GM18951 (cell line): Measurements from ENCODE around the gene LIPJ.

Experiments used
- POLR2A ChIP-seq: IDR thresholded peaks from 4 replicates; pipeline ENCODE4 v1.6.1; 2011; ENCODE audit warnings: mild to moderate bottlenecking; ENCODE audit not compliant: insufficient read length, insufficient read depth; ENCODE audit errors: extremely low read depth
- in situ Hi-C: fragments of 300-500 bp; cut with MboI; formaldehyde crosslinking; loops from one replicate; pipeline ENCODE4 v1.12.0; 2022; ENCODE audit warnings: low sequenced_read_pairs, mixed read lengths, inconsistent platforms; ENCODE audit not compliant: unreplicated experiment

The LIPJ gene

DNA sequence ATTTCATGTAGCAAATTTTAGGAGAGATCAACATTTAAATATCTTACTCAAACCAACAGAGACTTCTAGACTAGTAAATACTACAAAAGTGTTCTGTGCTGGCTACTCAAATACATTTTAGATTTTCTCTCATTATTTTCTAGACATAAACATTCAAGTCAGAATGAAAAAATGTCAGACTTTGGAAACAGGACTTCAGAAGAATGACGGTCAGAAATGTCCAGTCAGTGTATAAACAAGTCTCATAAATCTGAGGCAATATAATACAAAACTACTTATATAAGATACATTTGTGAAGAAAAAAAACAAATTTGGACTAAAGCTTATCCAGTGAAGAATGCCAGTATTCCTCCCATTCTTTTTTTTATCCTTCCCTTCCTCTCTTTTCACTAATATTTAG is 29.3 kb upstream of the LIPJ start:
- TF ChIP-seq POLR2A, result no peak
- in situ Hi-C loops, result loop anchor here (10.0 kb wide), 2 partner anchors 162 to 702 kb away; no protein-coding TSS in a partner anchor

DNA sequence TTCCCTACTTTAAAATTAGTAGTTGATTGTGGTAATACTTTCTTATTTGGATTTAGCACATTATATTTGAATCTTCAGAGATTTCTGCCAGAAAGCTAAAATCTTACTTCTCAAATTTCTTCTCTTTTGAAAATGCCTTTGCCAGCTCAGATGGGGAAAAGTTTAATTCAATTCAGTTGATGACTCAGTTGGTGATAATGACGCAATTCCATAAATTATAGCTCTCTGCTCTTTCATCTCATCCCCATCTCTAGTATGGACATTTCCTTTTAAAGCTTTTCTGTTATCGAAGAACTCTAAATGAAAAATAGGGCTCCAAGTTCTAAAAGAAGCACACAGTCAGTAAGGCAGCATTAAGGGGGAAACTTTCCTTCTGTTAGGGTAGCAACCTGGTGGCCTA is 28.9 kb upstream of the LIPJ start:
- no peak for TF ChIP-seq POLR2A
- in situ Hi-C loops, result loop anchor here (10.0 kb wide), 2 partner anchors 163 to 703 kb away; no protein-coding TSS in a partner anchor

DNA sequence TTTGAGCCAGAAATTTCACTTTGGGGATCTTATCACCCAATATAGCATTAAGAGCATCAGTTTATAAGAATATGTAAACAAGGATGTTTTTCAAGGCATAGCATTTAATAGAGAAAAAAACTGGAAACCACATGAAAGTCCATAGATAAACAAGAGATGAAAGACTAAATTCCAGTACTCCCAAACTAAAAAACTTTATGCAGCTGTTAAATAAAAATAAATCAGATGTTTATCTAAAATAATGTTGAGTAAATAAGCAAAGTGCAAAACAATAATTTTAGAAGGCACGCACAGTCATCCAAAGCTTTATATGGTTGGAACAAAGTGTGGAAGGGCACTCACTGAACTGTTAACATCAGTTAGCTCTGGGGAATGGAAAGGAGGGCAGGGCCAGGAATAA is 24.4 kb upstream of the LIPJ start:
- TF ChIP-seq POLR2A, result no peak
- in situ Hi-C loops, result no loop called here

DNA sequence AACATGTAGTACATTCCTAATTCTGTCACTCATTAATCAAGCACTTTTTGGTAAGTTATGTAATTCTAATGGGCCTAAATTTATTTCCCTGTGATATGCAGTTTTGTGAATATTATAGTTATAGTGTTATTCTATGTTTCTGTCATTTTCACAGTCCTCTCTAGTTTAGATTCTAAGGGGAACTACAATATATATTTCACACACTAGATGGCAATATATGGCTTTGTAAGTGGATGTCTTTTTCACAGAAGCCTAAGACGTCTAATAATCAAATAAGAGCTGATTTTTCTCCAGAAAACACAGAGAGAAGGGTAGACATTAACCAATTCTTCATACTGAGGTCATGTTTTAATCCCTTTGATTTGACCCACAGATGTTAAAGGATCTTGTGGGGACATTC is 21.5 kb upstream of the LIPJ start:
- no peak for TF ChIP-seq POLR2A
- in situ Hi-C loops, result loop anchor here (5.0 kb wide), 1 partner anchor 247 kb away; no protein-coding TSS in a partner anchor

DNA sequence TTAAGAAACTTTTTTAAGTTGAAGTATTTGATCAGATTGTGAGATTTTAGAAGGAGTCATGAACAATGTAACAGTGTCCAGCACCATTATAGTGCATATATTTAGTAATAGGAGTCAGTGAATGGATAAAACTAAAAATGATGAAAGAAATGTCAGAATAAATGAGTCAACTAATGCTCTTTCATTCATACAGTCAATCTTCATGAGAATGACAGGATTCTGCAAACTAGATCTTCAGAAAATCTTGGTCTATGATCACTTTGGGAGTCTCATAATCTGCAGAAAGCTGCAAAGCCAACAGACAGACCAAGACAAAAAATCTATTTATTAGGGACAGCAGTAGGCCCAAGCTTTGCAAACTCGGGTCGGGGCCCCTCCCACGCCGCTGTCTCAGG is 4.2 kb upstream of the LIPJ start:
- TF ChIP-seq POLR2A, result no peak
- in situ Hi-C loops, result no loop called here

DNA sequence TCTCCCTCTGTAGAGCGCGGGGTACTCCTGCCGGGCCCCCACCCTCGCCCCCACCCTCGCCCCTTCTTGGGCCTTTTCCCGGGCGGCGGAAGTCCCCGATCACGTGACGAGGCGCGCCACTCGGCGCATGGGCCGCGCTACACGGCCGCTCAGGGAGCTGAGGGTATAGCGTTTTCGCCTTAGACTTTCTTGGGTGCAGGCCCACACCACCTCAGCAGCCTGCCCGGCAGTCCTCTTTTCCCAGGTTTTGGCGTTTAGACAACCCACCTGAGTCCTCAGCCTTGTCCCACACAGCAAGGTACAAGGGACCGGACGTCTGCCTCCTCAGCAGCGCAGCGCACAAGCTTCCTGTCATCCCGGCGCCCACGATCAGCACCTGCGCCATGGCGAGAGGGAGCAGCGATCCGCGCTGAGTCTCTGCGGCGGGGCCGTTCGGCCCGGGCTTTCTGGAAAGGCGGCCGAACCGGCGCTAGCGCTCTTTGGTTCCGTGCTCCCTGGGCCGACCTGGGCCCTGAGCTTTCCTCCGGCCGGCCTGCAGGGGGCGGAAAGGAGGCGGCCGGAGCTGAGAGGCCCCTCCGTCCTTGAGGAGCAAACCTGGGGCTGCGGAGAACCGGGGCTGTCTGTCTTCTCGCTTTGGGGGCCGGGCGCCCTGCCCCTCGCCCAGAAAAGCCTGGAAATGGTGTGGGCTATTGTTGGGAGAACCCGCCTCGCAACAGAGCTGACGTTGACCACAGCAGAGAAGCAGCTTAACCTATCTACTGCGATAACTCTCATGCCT is 3.6 kb upstream of the LIPJ start, which contains the start of gene RNLS:
RNLS (minus strand) TSS at position 513 of the 778 bp plus-strand sequence.
- peak; percentile 84 for TF ChIP-seq POLR2A
- in situ Hi-C loops, result no loop called here

DNA sequence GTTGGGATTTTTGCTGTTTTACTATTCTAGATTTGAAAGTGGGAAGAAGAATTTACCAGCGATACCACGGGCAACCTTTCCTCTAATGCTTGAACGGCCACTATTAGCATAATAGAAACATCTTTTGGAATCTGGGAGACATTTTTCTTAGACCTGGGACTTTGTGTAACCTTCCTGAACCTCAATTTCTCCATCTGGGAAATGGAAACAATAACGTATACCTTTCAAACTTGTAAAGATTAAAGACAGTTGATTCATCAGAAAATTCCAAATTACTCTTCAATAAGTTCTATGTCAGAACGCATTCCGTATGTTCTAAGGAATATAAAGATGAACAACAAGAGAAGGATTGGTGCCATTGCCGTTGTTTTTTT is 3.0 kb upstream of the LIPJ start:
- TF ChIP-seq POLR2A, result no peak
- in situ Hi-C loops, result no loop called here

DNA sequence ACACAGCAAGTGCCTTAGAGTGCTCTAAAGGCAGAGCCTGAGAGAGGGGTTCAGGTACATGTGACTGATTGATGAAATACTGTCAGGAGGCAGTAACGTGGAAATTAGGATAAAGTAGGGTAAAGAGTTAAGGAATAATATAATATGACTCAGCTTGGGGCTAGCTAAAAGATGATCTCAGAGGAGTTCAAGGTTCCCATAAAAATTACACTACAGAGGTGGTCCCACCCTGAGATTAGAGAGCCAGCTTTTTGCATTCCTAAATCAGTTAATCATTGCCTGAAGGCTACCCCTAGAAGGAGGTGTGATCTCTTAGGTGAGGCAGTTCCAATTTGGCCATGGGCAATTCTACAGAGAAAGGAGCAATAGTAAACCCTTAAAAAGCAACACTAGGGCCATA is 5.8 kb downstream of the LIPJ start:
- in situ Hi-C loops, result no loop called here
- TF ChIP-seq POLR2A, result no peak

DNA sequence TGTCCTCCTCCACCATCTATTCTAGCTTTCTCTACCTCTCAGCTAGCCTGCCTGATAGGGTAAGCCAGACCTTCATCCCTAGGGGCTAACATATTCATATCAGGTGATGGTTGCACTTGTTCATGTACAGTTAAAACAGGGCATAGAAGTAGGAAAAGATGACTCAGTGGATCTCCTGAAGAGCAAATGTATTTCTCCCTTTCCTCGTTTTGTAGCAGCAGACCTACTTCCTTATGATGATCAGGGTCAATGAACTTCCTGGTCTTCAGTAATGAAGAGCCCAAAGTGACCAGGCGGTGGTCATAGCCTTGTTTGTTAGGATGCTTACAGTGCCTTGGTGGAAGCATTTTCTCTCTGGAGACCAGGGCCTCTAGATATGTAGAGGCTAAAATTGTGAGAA is 6.3 kb downstream of the LIPJ start:
- in situ Hi-C loops, result no loop called here
- TF ChIP-seq POLR2A, result no peak

DNA sequence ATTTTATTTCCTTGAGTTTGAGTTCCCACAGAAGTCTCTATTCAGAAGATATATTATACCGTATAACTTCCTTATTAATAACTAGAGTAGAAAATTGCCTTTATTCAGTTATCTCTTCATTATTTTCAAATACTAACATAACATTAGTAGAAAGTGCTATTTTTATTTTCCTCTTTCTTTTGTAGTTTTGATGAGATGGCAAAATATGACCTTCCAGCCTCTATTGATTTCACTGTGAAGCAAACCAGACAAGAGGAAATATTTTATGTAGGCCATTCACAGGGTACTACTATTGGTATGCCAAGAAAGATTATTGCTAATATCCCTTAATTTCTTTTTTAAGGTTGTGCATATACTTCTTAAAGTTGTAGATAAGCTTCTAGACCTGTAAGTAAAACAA is 7.9 kb downstream of the LIPJ start:
- in situ Hi-C loops, result no loop called here
- TF ChIP-seq POLR2A, result no peak

DNA sequence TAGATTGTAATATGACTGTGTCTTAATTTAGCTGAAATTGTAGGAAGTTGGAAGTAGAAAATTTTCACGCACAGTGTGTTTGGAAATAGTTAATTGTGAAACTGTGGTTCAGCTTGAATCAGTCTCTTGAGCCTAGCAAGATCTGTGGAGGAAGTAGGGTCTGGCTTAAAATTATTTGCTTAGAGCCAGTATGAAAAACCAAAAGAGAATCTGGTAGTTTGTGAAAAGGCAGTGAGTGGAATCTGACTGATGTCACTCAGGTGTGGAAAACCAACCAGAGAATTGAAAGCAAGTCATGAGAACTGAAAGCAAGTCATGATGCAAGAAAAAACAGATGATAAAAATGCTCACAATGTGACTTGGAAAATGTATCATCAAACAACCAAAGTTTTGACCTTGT is 11.5 kb downstream of the LIPJ start:
- TF ChIP-seq POLR2A, result no peak
- in situ Hi-C loops, result no loop called here

DNA sequence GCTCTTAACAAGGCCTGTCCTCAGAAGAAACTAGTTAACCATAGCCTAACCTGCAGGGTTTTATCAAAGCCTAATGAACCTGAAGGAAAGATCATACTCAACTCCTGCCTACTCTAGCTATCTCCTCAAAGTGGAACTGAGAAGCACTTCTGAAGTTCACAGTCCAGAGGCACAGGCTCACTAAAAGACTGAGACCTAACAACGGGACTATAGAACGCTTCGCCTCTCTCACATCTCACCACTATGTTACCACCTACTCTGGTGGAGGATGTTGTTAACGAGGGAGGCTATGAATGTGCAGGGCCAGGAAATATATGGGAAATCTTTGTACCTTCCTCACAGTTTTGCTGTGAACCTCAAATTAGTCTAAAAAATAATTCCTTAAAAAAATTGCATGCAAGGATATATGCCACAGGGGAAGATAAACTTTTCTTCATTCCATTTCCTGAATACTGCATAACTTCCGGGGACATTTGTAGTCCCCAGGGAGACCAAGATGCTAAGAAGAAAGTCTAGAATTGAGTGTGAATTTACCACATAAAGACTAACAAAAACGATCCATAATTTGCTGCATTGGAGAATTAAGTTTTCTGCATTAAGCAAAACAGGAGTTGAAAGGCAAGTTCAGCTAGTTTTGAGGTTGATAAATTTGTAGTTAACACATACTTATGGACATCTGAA is 21.6 kb downstream of the LIPJ start:
- in situ Hi-C loops, result no loop called here
- no peak for TF ChIP-seq POLR2A

DNA sequence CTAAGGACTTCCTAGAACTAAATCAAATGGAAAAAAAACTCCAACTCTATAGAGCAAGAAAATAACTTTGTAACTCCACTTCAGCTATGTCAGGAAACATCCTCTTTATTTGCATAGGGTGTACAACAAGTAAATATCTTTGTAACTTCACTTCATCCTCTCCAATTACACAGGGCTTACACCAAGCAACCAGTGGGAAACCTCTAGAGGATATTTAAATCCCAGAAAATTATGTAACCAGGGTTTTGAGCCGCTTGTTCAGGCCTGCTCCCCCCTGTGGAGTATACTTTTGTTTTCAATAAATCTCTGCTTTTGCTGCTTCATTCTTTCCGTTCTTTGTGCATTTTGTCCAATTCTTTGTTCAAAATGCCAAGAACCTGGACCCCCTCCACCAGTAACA is 22.2 kb downstream of the LIPJ start:
- no peak for TF ChIP-seq POLR2A

More for the DNA sequence above, 22.2 kb downstream of the LIPJ start:
- in situ Hi-C loops, result no loop called here
